Measurements from ENCODE around the gene ACRBP. TPM values are rescaled to one million over a fixed set of nuclear protein-coding genes. Genes with fewer than 3 reads are reported as not detected.

The ACRBP gene
- 0.32 TPM in 1 of 2 replicates, not detected in the other for total RNA-seq

GRCh38 chr12:6647083-6647604, at the start of gene ACRBP:
Gene ACRBP (minus strand): TSS chr12:6647432. CDS start chr12:6647366, 66 bp downstream.

GRCh38 chr12:6688999-6689882, 42.0 kb upstream of the ACRBP start, which contains the start of gene ZNF384:
Gene ZNF384 (minus strand): TSS chr12:6689375. CDS start chr12:6679520, 9,855 bp downstream.

GRCh38 chr12:6662906-6663742, 15.9 kb upstream of the ACRBP start, which contains the start of gene ING4:
Gene ING4 (minus strand): TSS chr12:6663119. CDS start chr12:6663101, 18 bp downstream.

GRCh38 chr12:6635856-6636531, 11.2 kb downstream of the ACRBP start, which contains the start of gene LPAR5:
Gene LPAR5 (minus strand): TSS chr12:6635959. CDS start chr12:6621248, 14,711 bp downstream.

Other genes starting within 250 kb of the ACRBP start
- not detected in 2 replicates for gene CD27, start 202.5 kb downstream of the ACRBP start, total RNA-seq
- 12.6 and 19.3 TPM in 2 replicates for gene TAPBPL, start 195.4 kb downstream of the ACRBP start, total RNA-seq
- 3.1 and 3.8 TPM in 2 replicates for gene VAMP1, start 176.8 kb downstream of the ACRBP start, total RNA-seq
- gene MRPL51, start 154.2 kb downstream of the ACRBP start, total RNA-seq: 46.6 and 82.8 TPM in 2 replicates
- 19.9 and 26.5 TPM in 2 replicates for gene NCAPD2, start 153.3 kb downstream of the ACRBP start, total RNA-seq
- gene GAPDH, start 112.9 kb downstream of the ACRBP start, total RNA-seq: 11,290 and 11,537 TPM in 2 replicates
- 11.7 and 12.3 TPM in 2 replicates for gene IFFO1, start 91.4 kb downstream of the ACRBP start, total RNA-seq
- gene NOP2, start 79.1 kb downstream of the ACRBP start, total RNA-seq: 20.1 and 27.1 TPM in 2 replicates
- 144 and 191 TPM in 2 replicates for gene CHD4, start 40.1 kb downstream of the ACRBP start, total RNA-seq
- gene LPAR5, start 11.5 kb downstream of the ACRBP start, total RNA-seq: not detected in 2 replicates
- 20.8 and 26.9 TPM in 2 replicates for gene ING4, start 15.7 kb upstream of the ACRBP start, total RNA-seq
- gene ZNF384, start 41.9 kb upstream of the ACRBP start, total RNA-seq: 25.1 and 33.4 TPM in 2 replicates
- gene PIANP, start 53.4 kb upstream of the ACRBP start, total RNA-seq: not detected in 2 replicates
- 85.7 and 96.7 TPM in 2 replicates for gene COPS7A, start 76.6 kb upstream of the ACRBP start, total RNA-seq
- gene MLF2, start 105.7 kb upstream of the ACRBP start, total RNA-seq: 194 and 295 TPM in 2 replicates
- gene PTMS, start 118.9 kb upstream of the ACRBP start, total RNA-seq: 162 and 171 TPM in 2 replicates
- gene LAG3, start 125.1 kb upstream of the ACRBP start, total RNA-seq: 0.16 TPM in 1 of 2 replicates, not detected in the other
- gene CD4, start 142.1 kb upstream of the ACRBP start, total RNA-seq: 2.6 and 2.9 TPM in 2 replicates
- 2.6 and 7.0 TPM in 2 replicates for gene GPR162, start 174.4 kb upstream of the ACRBP start, total RNA-seq
- gene P3H3, start 181.0 kb upstream of the ACRBP start, total RNA-seq: 33.7 and 53.1 TPM in 2 replicates
- gene GNB3, start 193.5 kb upstream of the ACRBP start, total RNA-seq: 2.5 TPM in 1 of 2 replicates, not detected in the other
- 8.3 and 16.2 TPM in 2 replicates for gene CDCA3, start 203.9 kb upstream of the ACRBP start, total RNA-seq
- gene USP5, start 204.7 kb upstream of the ACRBP start, total RNA-seq: 48.9 and 59.5 TPM in 2 replicates
- gene TPI1, start 220.1 kb upstream of the ACRBP start, total RNA-seq: 2,290 and 2,319 TPM in 2 replicates
- 2.4 and 3.8 TPM in 2 replicates for gene SPSB2, start 225.9 kb upstream of the ACRBP start, total RNA-seq

Data from cardiac atrium fibroblast (primary cell).